Chondrocyte (in vitro differentiated cells): Measurements from ENCODE around the gene RPL36AL. TPM values are rescaled to one million over a fixed set of nuclear protein-coding genes. Genes with fewer than 3 reads are reported as not detected.

Experiments
- DNase-seq: peaks from one replicate; pipeline ENCODE4 v3.0.0; 2021; ENCODE audit warnings: mixed read lengths, low spot score
- H3K27ac Mint-ChIP-seq: one replicate; pipeline ENCODE4 v1.8.0; 2021; ENCODE audit warnings: mild to moderate bottlenecking, moderate library complexity, mixed read lengths; ENCODE audit not compliant: unreplicated experiment
- H3K27me3 Mint-ChIP-seq: 2 replicates; pipeline ENCODE4 v1.8.0; 2021; ENCODE audit warnings: low read depth, mixed read lengths
- H3K36me3 Mint-ChIP-seq: 2 replicates; pipeline ENCODE4 v1.8.0; 2021; ENCODE audit warnings: low read depth, mixed read lengths
- H3K4me1 Mint-ChIP-seq: 2 replicates; pipeline ENCODE4 v1.8.0; 2021; ENCODE audit warnings: low read depth, mild to moderate bottlenecking, mixed read lengths
- H3K4me3 Mint-ChIP-seq: one replicate; pipeline ENCODE4 v1.8.0; 2021; ENCODE audit warnings: mild to moderate bottlenecking, moderate library complexity, mixed read lengths; ENCODE audit not compliant: unreplicated experiment
- H3K9me3 Mint-ChIP-seq: 2 replicates; pipeline ENCODE4 v1.8.0; 2021; ENCODE audit warnings: low read depth, mixed read lengths
- total RNA-seq: library from RNA; stranded (reverse); gene quantifications from 3 replicates; pipeline ENCODE4 v1.2.1, GENCODE V29; 2021
- TF ChIP-seq, protein P1 (sequence below): fragments of 200-600 bp; sonication (generic); IDR thresholded peaks from 2 replicates; pipeline ENCODE4 v1.5.0; 2021; ENCODE audit warnings: antibody characterized with exemption, mild to moderate bottlenecking, moderate library complexity

RPL36AL gene
- total RNA-seq, 1 donor from 2014 or later: 132 TPM

DNA sequence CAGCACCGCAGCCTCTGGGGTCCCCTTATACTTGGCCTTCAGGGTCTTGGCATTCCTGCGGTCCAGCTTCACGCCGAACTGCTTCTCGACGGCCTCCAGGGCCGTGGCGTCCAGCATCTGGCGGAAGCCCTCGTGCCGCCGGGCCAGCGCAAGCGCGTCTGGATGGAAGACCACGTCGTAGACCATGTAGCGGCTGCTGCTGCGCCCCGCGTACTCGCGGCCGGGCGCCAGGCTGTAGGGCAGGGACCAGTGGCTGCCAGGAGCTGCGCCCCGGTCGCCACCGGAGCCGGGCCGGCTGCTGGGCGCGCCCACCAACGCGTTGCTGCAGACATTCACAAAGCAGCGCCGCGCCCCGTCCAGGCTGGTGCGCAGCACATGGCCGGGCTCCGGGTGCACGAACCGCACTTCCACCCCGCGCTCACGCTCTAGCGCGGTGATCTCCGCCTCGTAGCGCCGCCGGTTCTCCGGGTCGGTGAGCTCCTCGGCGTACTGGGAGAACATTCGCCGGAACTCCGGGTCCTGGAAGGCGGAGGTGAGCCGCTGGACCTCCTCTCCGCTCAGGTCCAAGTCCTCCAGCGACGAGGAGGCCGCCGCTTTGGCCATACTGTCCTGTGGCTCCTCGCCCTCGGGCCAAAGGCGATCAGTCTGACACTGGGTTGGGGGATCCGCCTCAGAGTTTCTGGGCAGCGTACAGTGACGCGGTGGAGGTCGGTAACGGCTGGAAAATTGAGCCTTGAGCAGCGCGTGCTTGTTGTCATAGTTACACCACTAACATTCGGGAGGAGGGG is 14.3 kb upstream of the RPL36AL start, which contains the start of gene DNAAF2:
Gene DNAAF2 (minus strand): TSS at position 698 of the 788 bp plus-strand sequence. CDS start 95 bp downstream, at position 603.
- TF ChIP-seq, protein P1, sequence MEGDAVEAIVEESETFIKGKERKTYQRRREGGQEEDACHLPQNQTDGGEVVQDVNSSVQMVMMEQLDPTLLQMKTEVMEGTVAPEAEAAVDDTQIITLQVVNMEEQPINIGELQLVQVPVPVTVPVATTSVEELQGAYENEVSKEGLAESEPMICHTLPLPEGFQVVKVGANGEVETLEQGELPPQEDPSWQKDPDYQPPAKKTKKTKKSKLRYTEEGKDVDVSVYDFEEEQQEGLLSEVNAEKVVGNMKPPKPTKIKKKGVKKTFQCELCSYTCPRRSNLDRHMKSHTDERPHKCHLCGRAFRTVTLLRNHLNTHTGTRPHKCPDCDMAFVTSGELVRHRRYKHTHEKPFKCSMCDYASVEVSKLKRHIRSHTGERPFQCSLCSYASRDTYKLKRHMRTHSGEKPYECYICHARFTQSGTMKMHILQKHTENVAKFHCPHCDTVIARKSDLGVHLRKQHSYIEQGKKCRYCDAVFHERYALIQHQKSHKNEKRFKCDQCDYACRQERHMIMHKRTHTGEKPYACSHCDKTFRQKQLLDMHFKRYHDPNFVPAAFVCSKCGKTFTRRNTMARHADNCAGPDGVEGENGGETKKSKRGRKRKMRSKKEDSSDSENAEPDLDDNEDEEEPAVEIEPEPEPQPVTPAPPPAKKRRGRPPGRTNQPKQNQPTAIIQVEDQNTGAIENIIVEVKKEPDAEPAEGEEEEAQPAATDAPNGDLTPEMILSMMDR: peak; percentile 68
- Mint-ChIP-seq H3K27ac (peak within 1 kb of the TSS; percentile 96), H3K9me3 (no peaks in the 10 kb centered on the region), H3K27me3 (no peaks in the 10 kb centered on the region), H3K4me3 (peak within 1 kb of the TSS; percentile 87), H3K36me3 (peaks cover 9% of the 10 kb centered on the region), H3K4me1 (peaks cover 54% of the 10 kb centered on the region)
- no peak for DNase-seq

DNA sequence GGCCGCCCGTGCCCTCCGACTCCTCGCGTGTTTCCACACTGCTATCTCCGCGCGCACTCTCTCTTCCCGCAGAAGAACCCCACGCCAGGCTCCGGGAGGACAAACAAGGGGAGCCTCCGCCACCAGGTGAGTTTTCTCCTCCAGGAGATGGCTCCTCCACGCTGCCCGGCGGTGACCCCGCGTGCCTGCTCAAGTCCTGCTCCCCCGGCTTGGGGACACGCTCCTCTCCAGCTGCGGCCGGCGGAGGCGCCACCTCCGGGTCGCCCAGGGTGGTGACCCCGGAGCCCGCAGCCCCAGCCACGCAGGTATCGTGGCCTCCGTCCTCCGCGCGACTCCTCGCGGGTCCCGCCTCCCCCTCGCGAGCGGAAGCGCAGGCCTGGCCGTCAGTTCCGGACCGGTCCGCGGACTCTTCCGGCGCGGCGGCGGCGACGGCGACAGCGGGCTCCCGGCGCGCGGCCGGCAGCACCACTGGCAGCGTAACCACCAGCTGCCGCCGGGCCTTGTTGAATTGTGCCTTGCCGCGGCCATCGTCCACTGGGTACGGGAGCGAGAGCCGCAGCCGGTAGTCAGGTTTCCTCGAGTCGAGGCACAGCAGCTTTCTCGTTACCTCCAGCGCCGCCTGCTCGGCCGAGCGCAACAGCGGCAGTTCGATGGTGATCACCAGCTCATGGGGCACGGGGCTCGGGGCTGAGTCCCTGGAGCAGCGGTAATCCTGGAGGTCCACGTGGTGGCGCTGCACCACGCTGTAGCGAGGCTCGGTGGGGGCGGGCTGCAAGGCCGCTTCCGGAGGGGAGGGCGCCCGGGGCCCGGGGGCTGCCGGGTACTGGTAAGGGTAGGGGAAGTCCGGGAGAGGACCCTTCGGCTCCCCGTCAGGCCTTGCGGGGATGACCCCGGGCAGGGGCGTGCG is 13.5 kb upstream of the RPL36AL start:
- Mint-ChIP-seq H3K9me3 (no peaks in the 10 kb centered on the region), H3K4me3 (peak overlapping the region; percentile 87), H3K4me1 (peaks cover 53% of the 10 kb centered on the region), H3K36me3 (peaks cover 8% of the 10 kb centered on the region), H3K27me3 (no peaks in the 10 kb centered on the region), H3K27ac (peak overlapping the region; percentile 93)
- DNase-seq: peak; percentile 98
- TF ChIP-seq, protein P1: peak; percentile 98

DNA sequence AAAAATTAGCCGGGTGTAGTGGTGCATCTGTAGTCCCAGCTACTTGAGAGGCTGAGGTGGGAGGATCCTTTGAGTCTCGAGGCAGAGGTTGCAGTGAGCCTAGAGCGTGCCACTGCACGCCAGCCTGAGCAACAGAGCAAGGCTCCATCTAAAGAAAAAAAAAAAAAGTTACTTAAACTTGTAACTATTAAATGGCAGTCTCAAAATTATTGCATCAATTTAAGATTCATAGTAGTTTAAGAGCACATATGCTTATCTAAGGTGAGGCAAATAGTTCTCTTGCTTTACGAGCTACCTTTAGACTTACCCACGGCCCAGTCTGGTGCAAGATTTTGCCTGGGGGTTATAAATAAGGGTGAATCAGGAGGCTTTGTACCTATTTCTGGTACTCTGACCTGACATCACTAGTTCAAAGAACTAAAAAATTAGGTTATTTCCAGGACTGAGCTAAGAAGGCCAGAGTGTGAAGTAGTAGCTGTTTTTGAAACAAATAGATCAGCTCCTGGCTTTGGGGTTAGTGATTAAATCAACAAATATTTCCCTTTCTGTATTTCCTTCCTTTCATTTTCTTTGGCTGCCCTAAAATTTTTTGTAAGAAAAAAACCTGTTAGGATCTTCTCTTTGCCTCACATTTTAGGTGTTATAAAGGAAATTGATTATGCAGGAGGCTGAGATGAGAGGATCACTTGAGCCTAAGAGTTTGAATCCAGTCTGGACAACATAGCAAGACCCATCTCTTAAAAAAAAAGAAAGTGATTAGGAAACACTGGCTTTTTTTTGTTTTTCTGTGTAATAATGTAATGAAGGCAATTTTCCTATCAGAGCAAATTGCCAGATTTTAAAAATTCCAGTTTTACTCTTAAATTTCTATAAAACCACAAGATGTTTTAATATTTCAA is 3.8 kb upstream of the RPL36AL start:
- TF ChIP-seq, protein P1: no peak
- Mint-ChIP-seq H3K27me3 (no peaks in the 10 kb centered on the region), H3K36me3 (peaks cover 5% of the 10 kb centered on the region), H3K27ac (no peak overlapping the region), H3K4me3 (peak overlapping the region; percentile 25), H3K9me3 (no peaks in the 10 kb centered on the region), H3K4me1 (peaks cover 49% of the 10 kb centered on the region)
- DNase-seq: no peak

DNA sequence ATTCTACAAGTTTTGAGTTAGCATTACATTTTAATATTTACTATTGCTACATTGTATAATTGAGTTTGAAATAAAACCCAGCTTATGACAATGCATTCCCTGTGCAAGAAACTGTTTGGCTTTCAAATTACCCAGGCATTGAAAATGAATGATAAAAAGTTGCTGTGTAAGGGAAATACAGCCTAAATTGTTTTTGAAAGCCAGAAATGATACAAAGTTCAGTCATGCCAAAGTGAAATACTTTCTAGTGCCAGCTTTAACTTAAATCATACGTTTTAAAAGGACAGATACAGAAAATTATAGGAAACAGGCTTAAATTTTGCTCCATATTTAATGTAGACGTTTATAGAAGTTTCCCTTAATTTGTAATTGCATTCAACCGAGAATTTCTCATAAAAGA is 3.0 kb upstream of the RPL36AL start:
- peaks cover 10% of the 10 kb centered on the region for H3K36me3 Mint-ChIP-seq
- no peak for DNase-seq
- no peaks in the 10 kb centered on the region for H3K27me3 Mint-ChIP-seq
- peak overlapping the region; percentile 25 for H3K4me3 Mint-ChIP-seq
- no peaks in the 10 kb centered on the region for H3K9me3 Mint-ChIP-seq
- H3K4me1 Mint-ChIP-seq: peaks cover 53% of the 10 kb centered on the region
- TF ChIP-seq, protein P1: no peak
- no peak overlapping the region for H3K27ac Mint-ChIP-seq
